NCI-H128 (cell line): Measurements from ENCODE around the gene RSKR.
"Not testable (repeated sequence)": the region's sequence is repeated elsewhere in the genome, so short reads cannot be mapped to it uniquely, and the experiment has no call there.

Experiments used
- DNase-seq: peaks from one replicate; lab custom pipeline; 2025; ENCODE audit not compliant: unreplicated experiment; lab: John Stamatoyannopoulos, UW

Gene RSKR

DNA sequence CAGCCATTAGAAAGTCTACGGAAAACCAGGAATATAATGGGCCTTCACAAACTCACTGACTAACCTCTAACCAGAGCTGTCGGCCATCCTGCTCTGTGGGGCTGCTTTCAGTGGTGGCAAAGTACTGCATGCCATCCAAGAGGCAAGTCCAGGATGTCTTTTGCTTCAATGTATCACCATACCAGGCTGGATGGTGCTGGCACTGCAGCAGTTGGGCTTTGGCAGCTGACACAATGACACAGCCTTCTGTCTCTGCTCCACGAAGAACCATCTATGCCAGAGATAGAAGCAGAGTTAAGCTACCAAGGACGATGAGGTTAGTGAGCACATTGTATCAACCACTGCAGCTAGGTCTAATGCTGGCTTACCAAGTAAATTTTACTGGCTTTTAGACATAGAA, 9.7 kb upstream of the RSKR start:
- no peak for DNase-seq

DNA sequence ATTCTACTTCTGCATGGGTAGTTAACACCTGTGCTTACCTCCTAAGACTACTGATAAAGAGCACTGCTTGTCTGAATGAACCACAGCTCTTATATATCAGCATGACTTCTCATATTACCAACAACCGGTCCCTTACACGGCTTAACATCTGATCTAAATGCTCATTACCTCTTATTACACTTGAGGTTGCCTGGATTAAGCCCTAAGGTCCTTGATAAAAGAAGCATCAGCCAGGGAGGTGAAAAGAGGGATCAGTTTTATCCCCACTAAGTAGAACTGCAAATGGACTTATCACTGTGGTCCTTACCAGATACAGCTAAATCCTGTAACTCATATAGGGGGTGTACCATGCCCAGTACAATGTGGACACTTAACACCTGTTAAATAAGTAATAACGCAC, 8.2 kb upstream of the RSKR start:
- DNase-seq = no peak

DNA sequence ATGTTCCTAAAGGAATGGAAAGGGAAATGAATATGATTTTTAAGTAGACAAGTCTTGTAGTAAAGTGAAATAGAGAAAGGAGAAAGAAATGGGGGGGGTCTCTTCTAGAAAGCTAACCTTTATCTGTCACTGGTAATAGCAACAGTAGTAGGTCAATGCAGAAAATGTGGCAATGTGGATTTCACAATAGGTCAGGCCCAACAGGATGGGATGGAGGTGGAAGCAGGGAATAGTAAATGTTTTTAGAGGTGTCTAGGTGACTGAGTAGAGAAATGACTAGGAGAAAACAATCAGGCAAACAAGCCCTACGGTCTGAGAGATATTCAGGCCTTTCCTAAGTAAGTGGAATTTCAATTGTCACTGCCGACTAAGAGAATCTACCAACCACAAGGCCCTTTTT, 6.0 kb upstream of the RSKR start:
- DNase-seq = no peak

DNA sequence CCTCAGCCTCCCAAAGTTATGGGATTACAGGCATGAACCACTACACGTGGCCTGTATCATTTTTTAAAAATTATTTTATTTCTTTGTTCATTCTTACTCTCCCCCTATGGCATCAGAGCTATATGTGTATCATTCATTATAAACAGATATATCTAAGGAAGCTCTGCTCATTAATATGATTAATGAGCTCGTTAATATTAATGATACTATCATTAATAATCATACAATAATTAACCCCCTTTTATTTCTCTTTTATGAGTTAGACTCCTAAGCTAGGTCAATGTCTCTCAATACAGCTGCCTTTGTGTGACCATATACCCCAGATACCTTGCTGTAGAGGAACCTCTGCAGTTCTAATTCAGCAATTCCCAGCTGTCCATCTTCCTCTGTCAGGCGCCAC, 4.5 kb upstream of the RSKR start:
- no peak for DNase-seq

DNA sequence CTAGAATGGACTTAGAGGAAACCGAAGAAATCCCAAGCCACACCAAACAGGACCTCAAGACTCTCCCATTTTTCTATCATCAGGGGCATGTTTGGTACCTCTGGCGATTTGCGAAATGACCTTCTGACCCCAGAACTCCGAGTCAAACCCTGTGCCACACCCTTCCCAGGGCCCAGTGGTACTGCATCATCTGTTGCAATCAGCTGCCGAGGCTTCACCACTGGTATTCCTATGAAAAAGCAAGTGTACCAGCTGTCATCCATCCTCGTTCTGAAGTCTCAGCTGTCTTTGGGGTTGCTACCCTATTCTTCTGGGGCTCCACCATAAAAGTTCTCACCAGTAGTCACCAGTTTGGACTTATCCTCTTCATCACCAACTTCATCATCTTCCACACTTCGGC, 2.3 kb upstream of the RSKR start:
- no peak for DNase-seq

DNA sequence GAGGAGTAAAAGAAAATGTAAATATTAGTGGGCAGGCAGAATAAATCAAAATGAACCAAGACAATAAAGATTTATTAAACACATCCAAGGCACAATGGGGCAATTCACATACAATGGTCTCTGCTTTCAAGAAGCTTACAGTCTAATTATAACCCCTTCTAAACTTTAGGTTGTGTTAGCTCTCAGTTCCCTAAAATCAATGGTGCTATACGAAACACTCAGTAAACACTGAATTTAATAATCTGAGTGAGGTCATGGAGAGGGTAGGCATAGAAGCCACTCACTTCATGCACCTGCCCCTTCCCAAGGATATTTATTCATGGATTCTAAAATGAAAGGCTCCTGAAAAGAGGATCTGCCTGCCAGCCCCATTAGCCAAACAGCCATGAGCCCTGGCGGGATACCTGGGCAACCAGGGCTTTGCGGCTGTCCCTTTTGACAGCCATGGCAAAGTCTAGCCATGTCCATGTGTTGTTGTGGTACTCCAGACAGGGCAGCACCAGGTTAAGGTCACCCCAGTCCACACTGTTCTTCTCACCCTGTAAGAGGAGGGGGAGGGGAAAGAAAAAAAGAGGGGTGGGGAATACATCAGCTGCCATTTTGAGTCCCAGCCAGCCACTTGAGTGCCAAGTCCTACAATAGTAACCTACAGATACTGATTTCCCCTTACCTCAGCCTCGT, 1.4 kb upstream of the RSKR start:
- no peak for DNase-seq

DNA sequence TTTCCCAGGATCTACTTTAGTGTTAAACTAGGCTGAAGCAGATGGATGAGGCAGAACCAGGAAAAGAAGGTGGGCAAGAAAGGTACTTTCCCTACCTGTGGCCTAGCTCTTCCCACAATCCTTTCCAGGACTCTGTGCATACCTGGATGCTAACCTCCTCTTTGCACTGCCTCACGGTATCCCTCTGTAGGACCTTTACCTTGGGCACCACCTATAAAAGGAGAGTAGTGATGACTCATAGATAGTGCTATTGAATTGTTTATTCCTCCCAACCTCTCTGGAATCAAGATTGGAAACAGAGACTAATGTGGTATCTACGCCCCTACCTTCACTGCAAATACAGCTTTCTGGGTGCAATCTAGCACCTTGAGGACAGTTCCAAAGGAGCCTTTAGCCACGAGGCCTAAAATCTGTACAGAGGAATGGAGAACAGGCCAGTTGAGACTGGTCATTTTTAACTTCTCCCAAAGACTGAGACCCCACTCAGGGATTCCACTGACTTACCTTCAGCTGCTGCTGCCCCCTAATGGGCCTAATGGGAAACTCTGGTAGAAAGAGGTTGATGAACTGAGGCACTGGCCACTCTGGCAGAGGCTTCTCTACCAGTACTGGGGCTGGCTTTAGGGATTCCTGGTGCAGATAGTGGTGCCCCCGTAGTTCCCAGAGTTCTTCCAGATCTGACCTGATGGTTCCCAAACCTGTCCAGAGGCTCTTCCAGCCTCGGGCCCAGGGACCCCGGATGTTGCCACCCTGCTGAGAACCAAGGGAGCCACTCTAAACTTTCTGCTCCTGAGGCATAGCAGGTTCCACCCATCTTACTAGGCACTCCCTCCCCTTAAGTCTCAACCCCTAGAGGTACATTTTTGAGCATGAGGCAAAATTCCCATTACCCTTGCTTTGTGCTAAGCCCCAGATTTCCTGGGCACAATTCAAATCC, 781 bp downstream of the RSKR start:
- no peak for DNase-seq

DNA sequence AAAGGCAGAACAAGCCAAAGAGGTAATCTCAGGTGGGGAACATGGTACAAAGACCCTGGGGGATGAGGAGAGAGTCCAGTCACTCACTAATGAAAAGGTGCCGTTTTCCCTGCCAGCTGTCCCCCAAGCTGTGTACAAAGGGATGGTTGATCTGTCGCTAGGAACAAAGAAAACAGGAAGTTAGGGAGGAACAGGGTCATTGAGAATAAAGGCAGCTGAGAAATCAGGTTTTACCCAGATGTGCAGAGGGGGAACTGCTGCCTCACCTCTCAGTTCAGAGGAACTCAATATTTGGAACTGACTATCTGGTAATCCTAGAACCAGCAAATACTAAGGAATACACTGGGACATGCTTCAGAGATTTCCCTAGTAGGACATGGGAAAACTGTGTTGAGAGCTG, 1.5 kb downstream of the RSKR start:
- DNase-seq = no peak

DNA sequence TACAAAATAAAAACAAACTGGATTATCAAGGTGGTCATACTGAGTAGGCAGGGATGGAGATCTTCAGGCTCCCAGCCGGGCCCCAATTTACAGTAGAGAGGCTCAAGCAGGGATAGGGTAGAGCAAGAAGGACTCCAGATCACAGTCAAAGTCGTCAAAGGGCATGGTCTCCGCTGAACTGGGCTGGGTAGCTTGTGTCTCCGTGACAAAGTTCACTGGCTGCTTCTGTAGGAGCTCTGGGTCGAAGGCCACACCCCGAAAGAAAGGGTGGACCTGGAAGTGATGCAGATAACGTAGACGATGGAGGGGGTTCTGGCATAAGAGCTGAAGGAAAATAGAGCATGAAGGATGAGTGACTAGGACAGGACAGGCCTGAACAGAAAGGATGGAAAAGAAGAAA, 3.6 kb downstream of the RSKR start:
- no peak for DNase-seq

DNA sequence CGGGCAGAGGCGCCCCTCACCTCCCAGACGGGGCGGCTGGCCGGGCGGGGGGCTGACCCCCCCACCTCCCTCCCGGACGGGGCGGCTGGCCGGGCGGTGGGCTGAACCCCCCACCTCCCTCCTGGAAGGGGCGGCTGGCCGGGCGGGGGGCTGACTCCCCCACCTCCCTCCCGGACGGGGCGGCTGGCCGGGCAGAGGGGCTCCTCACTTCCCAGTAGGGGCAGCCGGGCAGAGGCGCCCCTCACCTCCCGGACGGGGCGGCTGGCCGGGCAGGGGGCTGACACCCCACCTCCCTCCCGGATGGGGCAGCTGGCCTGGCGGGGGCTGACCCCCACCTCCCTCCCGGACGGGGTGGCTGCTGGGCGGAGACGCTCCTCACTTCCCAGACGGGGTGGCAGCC, 10.0 kb downstream of the RSKR start:
- not testable (repeated sequence) for DNase-seq

DNA sequence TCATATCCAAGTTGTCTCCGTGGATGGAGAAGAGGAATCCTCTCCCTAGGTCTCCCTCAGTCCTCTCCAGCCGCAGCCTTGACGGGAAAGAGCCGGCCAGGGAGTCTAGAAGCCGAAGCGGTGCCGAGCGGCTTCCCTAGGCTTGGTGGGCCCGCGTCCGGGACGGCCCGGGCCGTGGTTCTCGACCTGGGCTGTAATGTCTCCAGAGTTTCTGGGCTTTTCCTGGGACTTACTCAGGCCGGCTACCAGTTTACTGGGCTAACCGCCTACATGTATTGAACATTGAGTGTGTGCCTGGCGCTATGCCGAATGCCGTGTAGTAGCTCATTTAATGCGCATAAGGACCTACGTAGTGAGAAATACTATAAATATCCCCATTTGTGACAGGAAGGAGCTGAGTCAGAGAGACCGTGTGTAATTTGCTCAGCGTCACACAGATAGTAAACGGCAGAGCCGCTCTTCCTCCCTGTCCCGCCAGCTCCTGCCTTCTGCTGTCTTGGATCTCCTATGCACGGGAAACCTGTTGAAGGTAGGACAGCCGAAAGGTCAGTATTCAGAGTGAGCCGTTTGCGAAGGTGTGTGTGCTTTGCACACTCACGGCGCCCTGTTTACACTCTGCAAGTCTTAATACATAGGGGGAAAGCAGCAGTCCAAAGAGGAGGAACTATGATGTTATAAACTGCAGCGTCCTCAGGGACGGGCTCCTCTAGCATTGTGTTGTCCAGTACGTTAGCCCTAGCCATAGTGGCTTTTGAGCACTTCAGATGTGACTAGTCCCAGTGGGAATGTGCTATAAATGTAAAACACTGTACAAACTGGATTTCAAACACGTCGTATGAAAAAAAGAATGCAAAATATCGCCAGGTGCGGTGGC, 14.4 kb downstream of the RSKR start:
- no peak for DNase-seq

DNA sequence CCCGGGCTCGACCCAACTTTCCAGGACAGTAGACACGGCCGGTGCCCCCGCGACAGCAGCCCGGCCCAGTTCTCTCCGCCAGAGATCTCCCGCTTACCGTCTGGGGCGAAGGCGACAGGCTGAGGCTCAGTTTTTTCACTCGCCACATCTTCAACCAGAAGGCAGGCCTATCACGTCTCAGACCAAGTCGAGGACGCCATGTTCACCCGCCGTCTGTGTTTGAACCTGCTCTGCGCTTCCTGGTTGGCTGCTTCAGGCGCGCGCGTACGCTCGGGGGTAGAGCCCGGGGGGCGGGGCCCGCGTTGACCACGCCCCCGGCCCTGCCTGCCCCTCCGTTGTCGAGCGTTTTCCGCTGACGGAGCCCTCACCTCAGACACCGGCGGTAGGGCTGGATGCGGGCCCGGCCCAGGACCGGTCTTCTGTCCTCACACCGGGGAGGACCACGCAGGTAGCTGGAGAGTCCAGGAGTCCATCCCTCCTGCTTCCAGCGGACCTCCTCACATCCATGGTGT, 15.1 kb downstream of the RSKR start, which contains the start of gene SPAG5:
TSS of gene SPAG5 (minus strand) at position 227 of the 512 bp plus-strand sequence. CDS start at position 148, 79 bp downstream.
- DNase-seq = peak; percentile 79

DNA sequence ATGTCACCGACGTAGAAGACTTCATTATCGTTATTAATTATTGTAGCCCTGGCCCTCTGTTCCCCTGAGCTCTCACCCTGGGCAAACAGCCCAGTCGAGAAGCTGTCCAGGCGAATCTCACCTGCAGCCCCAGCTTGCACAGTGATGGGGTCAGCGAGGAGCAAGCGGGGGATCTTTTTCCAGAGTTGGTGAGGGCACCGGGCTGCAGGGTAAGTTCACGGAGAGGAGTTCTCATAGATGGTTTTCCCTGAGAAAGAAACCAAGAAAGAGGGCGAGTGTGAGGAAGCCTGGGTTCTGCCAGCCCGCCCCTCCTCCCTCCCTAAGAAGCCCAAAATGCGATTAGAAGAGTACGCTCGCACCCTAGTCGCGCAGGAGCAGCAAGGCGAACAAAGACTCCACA, 15.6 kb downstream of the RSKR start:
- DNase-seq = no peak

DNA sequence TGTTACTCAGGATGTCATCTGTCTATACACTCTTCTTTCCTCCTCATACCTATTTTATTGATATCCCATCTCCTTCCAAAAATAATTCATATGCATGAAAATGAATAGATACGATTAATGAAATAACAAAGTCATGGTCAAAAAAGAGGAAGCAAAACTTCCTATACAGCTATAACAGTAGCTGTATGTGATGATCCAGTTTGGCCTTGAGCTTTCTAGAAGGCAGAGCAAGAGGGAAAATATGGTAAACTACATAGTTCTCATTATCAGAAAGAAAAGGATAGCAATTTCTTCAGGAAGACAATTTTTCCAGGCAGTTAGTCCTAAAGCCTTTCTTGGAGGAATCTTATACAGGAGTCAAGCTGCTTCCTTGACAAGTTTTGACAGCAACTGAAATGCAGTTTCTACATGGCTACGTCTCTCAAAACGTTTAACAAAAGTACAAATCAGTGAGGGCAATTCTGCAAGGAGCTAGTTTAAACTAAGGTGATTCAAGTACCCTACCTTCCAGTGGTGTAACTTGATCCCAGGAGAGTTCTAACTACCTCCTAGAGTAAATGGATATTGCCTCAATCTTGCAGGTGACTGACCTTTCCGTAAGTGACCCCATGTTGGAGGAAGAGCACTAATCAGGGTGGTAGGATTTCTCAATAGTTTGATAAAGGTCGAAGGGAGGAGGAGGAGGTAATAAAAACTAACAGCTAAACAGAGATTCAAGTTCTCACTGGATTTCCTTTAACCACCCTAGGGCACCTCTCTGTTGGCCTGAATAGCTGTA, 16.2 kb downstream of the RSKR start:
- no peak for DNase-seq

DNA sequence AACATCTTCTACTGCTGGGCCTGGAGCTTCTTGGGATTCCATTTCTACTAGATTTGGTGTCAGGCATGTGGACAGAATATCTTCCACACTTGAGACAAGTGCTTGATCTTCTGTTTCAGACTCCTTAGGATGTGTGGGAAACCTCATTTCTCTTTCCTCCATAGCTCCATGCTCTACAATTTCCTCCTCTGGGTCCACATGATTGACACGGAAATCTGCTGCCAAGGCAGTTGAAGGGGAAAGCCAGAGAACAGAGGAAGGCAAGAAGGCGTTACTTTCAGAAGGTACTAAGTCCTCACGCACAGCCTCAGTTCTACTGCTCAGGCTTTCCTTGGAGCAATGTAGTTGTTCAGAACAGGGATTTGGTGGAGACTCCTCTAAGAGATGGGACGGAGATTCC, 21.7 kb downstream of the RSKR start:
- DNase-seq = no peak

DNA sequence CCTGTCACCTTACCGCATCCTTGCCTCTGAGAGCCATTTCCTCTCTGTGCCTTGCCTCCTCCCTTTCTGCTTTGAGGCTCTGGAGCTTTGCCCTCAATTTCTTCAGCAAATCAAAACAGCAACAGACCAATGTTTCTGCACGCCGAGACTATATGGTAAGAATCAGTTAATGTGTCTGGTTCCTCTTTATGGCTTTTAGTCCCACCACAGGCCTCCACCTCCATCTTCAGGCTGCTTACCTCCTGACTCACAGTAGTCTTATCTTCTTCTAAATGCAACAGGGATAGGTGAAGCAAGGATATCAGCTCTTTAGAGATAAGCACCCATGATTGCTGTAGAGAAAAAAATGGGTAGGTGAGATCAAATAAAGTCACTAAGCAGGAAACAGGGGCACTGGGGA, 28.1 kb downstream of the RSKR start:
- no peak for DNase-seq

DNA sequence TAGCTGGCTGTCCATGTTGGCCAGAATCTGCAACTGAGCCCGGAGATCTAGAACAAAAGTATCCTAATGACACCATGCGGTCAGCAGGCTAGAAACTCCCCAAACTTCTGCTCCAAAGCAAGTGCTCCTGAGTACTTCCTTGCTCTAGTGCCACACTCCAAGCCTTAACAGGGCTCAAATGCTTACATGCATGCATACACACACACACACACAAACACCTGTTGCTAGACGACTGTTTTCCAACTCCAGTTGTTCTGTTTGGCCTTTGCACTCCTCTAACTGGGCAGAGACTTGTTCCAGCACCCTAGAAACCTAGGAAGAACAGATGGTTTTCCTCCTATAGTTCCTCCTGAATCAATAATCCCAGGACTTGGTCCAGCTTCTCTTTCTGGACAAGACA, 29.6 kb downstream of the RSKR start:
- DNase-seq = no peak

DNA sequence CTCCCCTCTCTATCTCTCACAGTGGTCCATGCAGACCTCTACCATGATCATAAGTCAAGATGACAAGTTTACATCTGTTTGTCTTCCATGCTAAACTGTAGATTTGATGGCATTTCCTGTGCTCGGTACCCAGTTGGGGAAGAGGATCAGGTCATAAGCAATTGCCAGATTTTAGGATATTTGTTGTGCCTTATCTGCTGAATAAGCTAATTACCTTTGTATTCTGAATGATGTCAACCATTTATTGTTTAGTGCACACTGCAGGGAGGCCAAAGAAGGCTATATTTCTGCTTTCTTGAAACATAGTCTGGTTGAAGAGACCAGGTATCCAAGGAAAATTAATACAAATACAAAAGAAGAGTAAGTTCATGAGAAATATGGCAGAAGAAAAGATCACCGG, 31.5 kb downstream of the RSKR start:
- no peak for DNase-seq

DNA sequence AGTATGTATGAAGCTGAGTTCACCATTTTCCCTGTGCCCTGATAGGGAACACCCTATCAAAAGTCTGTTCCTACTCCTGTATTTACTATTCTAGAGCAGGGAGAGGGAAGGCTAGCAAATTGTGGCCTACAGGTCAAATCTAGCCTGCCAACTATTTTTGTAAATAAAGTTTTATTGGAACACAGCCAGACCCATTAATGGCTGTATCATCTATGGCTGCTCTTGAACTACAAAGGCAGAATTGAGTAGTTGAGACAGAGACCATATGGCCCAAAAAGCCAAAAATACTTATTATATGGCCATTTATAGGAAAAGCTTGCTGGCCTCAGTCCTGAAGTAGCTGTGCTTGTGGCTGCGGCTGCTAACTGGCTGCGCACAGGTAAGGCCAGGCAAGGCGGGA, 33.0 kb downstream of the RSKR start:
- no peak for DNase-seq

DNA sequence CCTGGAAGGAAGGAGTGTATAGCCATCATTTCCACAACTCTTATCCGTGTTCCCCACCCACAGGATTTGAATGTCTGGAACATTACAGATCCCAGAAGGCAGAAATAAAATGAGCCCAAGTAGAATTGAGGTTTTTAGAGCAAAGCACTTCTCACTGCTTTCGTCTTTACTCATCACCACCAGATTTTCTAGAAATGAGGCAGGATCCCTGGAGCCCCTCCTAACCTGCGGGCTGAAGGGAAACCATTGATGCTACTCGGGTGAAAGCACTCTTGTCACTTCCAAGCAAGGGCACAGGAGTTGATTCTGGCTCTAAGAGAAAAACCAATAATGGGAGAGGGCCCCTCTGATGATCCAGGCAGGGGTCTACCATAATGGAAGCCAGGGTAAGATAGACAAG, 34.5 kb downstream of the RSKR start:
- DNase-seq = no peak
